ENCODE data around the gene FAM163A. TPM values are rescaled to one million over a fixed set of nuclear protein-coding genes. Genes with fewer than 3 reads are reported as not detected.

FAM163A gene
- total and polyA plus RNA-seq, 12 donors: 0.07 to 0.30 (median 0.15) TPM; not detected in 4

- Histone ChIP-seq H3K36me3 (no peaks in the 10 kb centered on the region), H3K9me3 (no peaks in the 10 kb centered on the region), H3K4me3 (no peak overlapping the region), H3K27me3 (no peaks in the 10 kb centered on the region), H3K27ac (no peak overlapping the region), H3K4me1 (peaks cover 0 to 16% (median 7%) of the 10 kb centered on the region in 9 donors)
- DNase-seq: peak in 1 of 2 donors; percentile 23
- WGBS, 2 donors: 41 to 50% methylated on average over 2 of the region's 2 CpGs
- ATAC-seq: peak in 3 of 8 donors; percentile 52 to 73 (median 58)
- no peak for TF ChIP-seq CTCF (IDR thresholded peaks at IDR 0.05)
- intact Hi-C loops (cut with DNase I): no loop called here
These were observed 36.7 kb downstream of the FAM163A start for GRCh38 chr1:179779645-179780272.

- no peak for TF ChIP-seq CTCF (IDR thresholded peaks at IDR 0.05)
- peak; percentile 53 to 67 for DNase-seq
- intact Hi-C loops (cut with DNase I): no loop called here
These were observed 38.9 kb downstream of the FAM163A start for GRCh38 chr1:179781962-179782361.

GRCh38 chr1:179785031-179785431, 41.9 kb downstream of the FAM163A start:
- TF ChIP-seq CTCF (IDR thresholded peaks at IDR 0.05): no peak
- Histone ChIP-seq H3K27ac (no peak overlapping the region), H3K36me3 (no peaks in the 10 kb centered on the region), H3K27me3 (no peaks in the 10 kb centered on the region), H3K4me1 (peaks cover 0 to 11% (median 3%) of the 10 kb centered on the region in 9 donors), H3K9me3 (no peaks in the 10 kb centered on the region), H3K4me3 (no peak overlapping the region)
- ATAC-seq (no peak), DNase-seq (no peak)
- WGBS, 2 donors: 76 to 78% methylated on average over 4 of the region's 4 CpGs
- intact Hi-C loops (cut with DNase I): no loop called here

More at GRCh38 chr1:179781962-179782361, 38.9 kb downstream of the FAM163A start:
- H3K27ac ChIP-seq: peak overlapping the region in 1 of 10 donors; percentile 5
- peak; percentile 28 to 87 (median 84) for ATAC-seq
- no peaks in the 10 kb centered on the region for H3K9me3 ChIP-seq
- WGBS, 2 donors: 35 to 36% methylated on average over 10 of the region's 10 CpGs
- H3K27me3 ChIP-seq: no peaks in the 10 kb centered on the region
- peaks cover 0 to 19% (median 7%) of the 10 kb centered on the region in 9 donors for H3K4me1 ChIP-seq
- H3K4me3 ChIP-seq: no peak overlapping the region
- no peaks in the 10 kb centered on the region for H3K36me3 ChIP-seq

GRCh38 chr1:179785728-179786127, 42.6 kb downstream of the FAM163A start:
- Histone ChIP-seq H3K4me3 (no peak overlapping the region), H3K27ac (no peak overlapping the region), H3K36me3 (no peaks in the 10 kb centered on the region), H3K9me3 (no peaks in the 10 kb centered on the region), H3K4me1 (peaks cover 0 to 8% (median 0%) of the 10 kb centered on the region in 9 donors), H3K27me3 (no peaks in the 10 kb centered on the region)
- no peak for ATAC-seq
- no peak for TF ChIP-seq CTCF (IDR thresholded peaks at IDR 0.05)
- 70 to 79% methylated on average over 2 of the region's 2 CpGs for WGBS, 2 donors
- intact Hi-C loops (cut with DNase I): no loop called here
- DNase-seq: no peak

All from heart right ventricle (tissue), 16 donors.